HepG2 (cell line): ENCODE data around the gene SLC13A5. TPM values are rescaled to one million over a fixed set of nuclear protein-coding genes. Genes with fewer than 3 reads are reported as not detected.
A peak's percentile ranks its signal among the peaks of the same experiment; 100 is the strongest.

Experiments
- AKAP8 ChIP-seq: sonication (generic); formaldehyde crosslinking; IDR thresholded peaks from 2 replicates; pipeline ENCODE4 v1.5.1; 2020; ENCODE audit warnings: mild to moderate bottlenecking, missing genetic modification reagents
- ATF7-NPFF ChIP-seq: sonication (generic); formaldehyde crosslinking; IDR thresholded peaks from 2 replicates; pipeline ENCODE4 v1.8.1; 2023; ENCODE audit warnings: mild to moderate bottlenecking, low read depth, missing genetic modification reagents, moderate library complexity
- DR1 ChIP-seq: sonication (generic); formaldehyde crosslinking; IDR thresholded peaks from 2 replicates; pipeline ENCODE4 v1.8.0; 2021; ENCODE audit warnings: mild to moderate bottlenecking, missing genetic modification reagents, inconsistent platforms
- IRX3 ChIP-seq: sonication (generic); formaldehyde crosslinking; IDR thresholded peaks from 2 replicates; pipeline ENCODE4 v1.8.1; 2023; ENCODE audit warnings: mild to moderate bottlenecking, low read depth, missing genetic modification reagents, borderline replicate concordance
- MXD3 ChIP-seq: IDR thresholded peaks from 2 replicates; pipeline ENCODE4 v1.6.1; 2016; ENCODE audit warnings: mild to moderate bottlenecking, missing biosample characterization, missing genetic modification reagents
- PHB2 ChIP-seq: fragments of 450-650 bp; IDR thresholded peaks from 2 replicates; pipeline ENCODE4 v1.6.1; 2018; ENCODE audit not compliant: partially characterized antibody
- PRPF4 ChIP-seq: fragments of 200-400 bp; formaldehyde crosslinking; IDR thresholded peaks from 2 replicates; pipeline ENCODE4 v1.6.1; 2016; ENCODE audit warnings: low read length, low read depth; ENCODE audit not compliant: poor library complexity, severe bottlenecking
- REL ChIP-seq: sonication (generic); formaldehyde crosslinking; conservative IDR thresholded peaks from 2 replicates; pipeline ENCODE4 v1.8.0; 2022; ENCODE audit warnings: mild to moderate bottlenecking, missing genetic modification reagents, moderate library complexity
- SMC3 ChIP-seq: IDR thresholded peaks from 2 replicates; pipeline ENCODE4 v1.6.1; 2011; ENCODE audit warnings: low read length, improper control_type of control experiment
- THAP11 ChIP-seq: IDR thresholded peaks from 2 replicates; pipeline ENCODE4 v1.6.1; 2016; ENCODE audit warnings: missing biosample characterization, missing genetic modification reagents
- ZBTB37 ChIP-seq: sonication (generic); formaldehyde crosslinking; IDR thresholded peaks from 2 replicates; pipeline ENCODE4 v1.4.0; 2020; ENCODE audit warnings: mild to moderate bottlenecking, missing genetic modification reagents
- ZBTB4 ChIP-seq: sonication (generic); formaldehyde crosslinking; IDR thresholded peaks from 2 replicates; pipeline ENCODE4 v1.4.0; 2020; ENCODE audit warnings: missing genetic modification reagents, mild to moderate bottlenecking, borderline replicate concordance
- ZNF317 ChIP-seq: sonication (generic); formaldehyde crosslinking; IDR thresholded peaks from 2 replicates; pipeline ENCODE4 v1.5.0; 2020; ENCODE audit warnings: mild to moderate bottlenecking, missing genetic modification reagents
- ZNF343 ChIP-seq: sonication (generic); formaldehyde crosslinking; IDR thresholded peaks from 2 replicates; pipeline ENCODE4 v1.4.0; 2020; ENCODE audit warnings: mild to moderate bottlenecking, missing genetic modification reagents
- ZNF609 ChIP-seq: sonication (generic); formaldehyde crosslinking; IDR thresholded peaks from 2 replicates; pipeline ENCODE4 v1.4.0; 2020; ENCODE audit warnings: mild to moderate bottlenecking, missing genetic modification reagents, borderline replicate concordance
- ZNF619 ChIP-seq: sonication (generic); formaldehyde crosslinking; IDR thresholded peaks from 2 replicates; pipeline ENCODE4 v1.4.0; 2020; ENCODE audit warnings: mild to moderate bottlenecking, missing genetic modification reagents
- polyA plus RNA-seq, 8 experiments: library from polyadenylated mRNA; depleted of rRNA in 3 of 8; stranded (reverse) in 7 of 8; unstranded in 1 of 8; fragments of >200 nt; fragmentation: Illumina TruSeq in 4 of 8; extraction: Trizol in 4 of 8; gene quantifications; 2 replicates each; pipeline versions ENCODE4 v1.2.1 to v1.2.3, GENCODE V29; 2011 to 2016; ENCODE audit warnings: low read depth in 4 of 8, missing spikeins in 1 of 8, mixed read lengths in 1 of 8; ENCODE audit not compliant: insufficient read depth in 1 of 8
- total RNA-seq, 5 experiments: library from RNA; depleted of rRNA; stranded (reverse); fragments of >200 nt; fragmentation: Illumina TruSeq; extraction: Trizol; gene quantifications; 2 replicates each; pipeline ENCODE4 v1.2.3, GENCODE V29; 2016; ENCODE audit warnings: low read depth in 1 of 5
- TF ChIP-seq, protein P1 (sequence below): sonication (generic); formaldehyde crosslinking; IDR thresholded peaks from 2 replicates; pipeline ENCODE4 v1.5.0; 2020; ENCODE audit warnings: missing genetic modification reagents

Gene SLC13A5
- total and polyA plus RNA-seq, 2 of the 13 experiments (the other 11 are each of a cell fraction or from before 2014, with no cell fraction given) = 42.8 to 310 TPM

GRCh38 chr17:6713130-6713917 lies at the start of gene SLC13A5 (continued):
- TF ChIP-seq ZBTB4 (CRISPR knock-in tag) (peak; percentile 52; the same call in 1 of the 2 replicates), ZNF619 (CRISPR knock-in tag) (peak; percentile 87), REL (CRISPR knock-in tag) (peak; percentile 42; the same call in 1 of the 2 replicates), ZBTB37 (CRISPR knock-in tag) (no peak), PRPF4 (no peak), ZNF317 (peak; percentile 82; the same call in 1 of the 2 replicates), PHB2 (no peak), ZNF343 (0 out of 2 replicates have a peak, but pooled peaks have one; percentile 34), DR1 (CRISPR knock-in tag) (peak; percentile 99), MXD3 (CRISPR knock-in tag) (peak; percentile 61; the same call in 1 of the 2 replicates), IRX3 (CRISPR knock-in tag) (no peak), SMC3 (no peak; the same call in 1 of the 2 replicates), AKAP8 (peak; percentile 71; the same call in 1 of the 2 replicates), ZNF609 (peak; percentile 69), ATF7-NPFF (CRISPR knock-in tag) (peak; percentile 57; the same call in 1 of the 2 replicates), THAP11 (CRISPR knock-in tag) (0 out of 2 replicates have a peak, but pooled peaks have one; percentile 44)
- TF ChIP-seq, protein P1, sequence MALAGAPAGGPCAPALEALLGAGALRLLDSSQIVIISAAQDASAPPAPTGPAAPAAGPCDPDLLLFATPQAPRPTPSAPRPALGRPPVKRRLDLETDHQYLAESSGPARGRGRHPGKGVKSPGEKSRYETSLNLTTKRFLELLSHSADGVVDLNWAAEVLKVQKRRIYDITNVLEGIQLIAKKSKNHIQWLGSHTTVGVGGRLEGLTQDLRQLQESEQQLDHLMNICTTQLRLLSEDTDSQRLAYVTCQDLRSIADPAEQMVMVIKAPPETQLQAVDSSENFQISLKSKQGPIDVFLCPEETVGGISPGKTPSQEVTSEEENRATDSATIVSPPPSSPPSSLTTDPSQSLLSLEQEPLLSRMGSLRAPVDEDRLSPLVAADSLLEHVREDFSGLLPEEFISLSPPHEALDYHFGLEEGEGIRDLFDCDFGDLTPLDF (CRISPR knock-in tag) = peak; percentile 52; the same call in 1 of the 2 replicates
